Kidney epithelial cell (primary cell): ENCODE data around the gene ZFP36L2. TPM values are rescaled to one million over a fixed set of nuclear protein-coding genes. Genes with fewer than 3 reads are reported as not detected.
A peak's percentile ranks its signal among the peaks of the same experiment; 100 is the strongest.

Source experiments
- DNase-seq: peaks from one replicate; pipeline ENCODE4 v3.0.0-alpha.2; 2010; ENCODE audit warnings: low read depth
- H3K27me3 ChIP-seq: 2 replicates; pipeline ENCODE4 v1.6.0; 2011; ENCODE audit warnings: low read length; ENCODE audit not compliant: control insufficient read depth, insufficient read depth
- H3K36me3 ChIP-seq: 2 replicates; pipeline ENCODE4 v1.5.1; 2011; ENCODE audit warnings: low read length; ENCODE audit not compliant: control insufficient read depth, insufficient read depth
- H3K4me3 ChIP-seq: 2 replicates; pipeline ENCODE4 v1.5.1; 2011; ENCODE audit warnings: low read depth, mild to moderate bottlenecking, control low read depth, low read length
- CTCF ChIP-seq: IDR thresholded peaks from 2 replicates; pipeline ENCODE4 v1.5.1; 2011; ENCODE audit warnings: mild to moderate bottlenecking, moderate library complexity, low read length, control low read depth, inconsistent platforms; ENCODE audit not compliant: insufficient read depth, poor library complexity, severe bottlenecking
- total RNA-seq: library from RNA; depleted of rRNA; stranded (reverse); fragments of >200 nt; gene quantifications from 2 replicates; pipeline ENCODE4 v1.2.3, GENCODE V29; 2015

ZFP36L2 gene
- total RNA-seq, 1 donor from 2014 or later = 12.2 TPM

DNA sequence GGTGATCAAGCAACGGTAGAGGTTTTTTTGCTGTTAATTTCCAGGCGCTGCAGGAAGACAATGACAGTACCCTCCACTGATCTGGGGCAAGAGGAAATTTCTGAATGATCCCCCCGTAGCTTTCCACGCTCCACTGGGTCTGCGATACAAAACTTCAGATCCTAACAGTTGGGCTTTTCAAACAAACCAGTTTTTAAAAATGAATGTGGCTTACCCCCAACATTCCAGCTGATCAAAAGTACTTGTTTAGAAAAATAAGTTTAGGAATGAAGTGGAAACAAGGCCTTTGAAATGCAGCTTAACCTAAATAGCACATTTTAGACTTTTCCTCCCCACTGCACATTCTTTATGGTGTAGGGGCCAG, 5.7 kb downstream of the ZFP36L2 start:
- no peaks in the 10 kb centered on the region for H3K27me3 ChIP-seq
- no peak for TF ChIP-seq CTCF
- DNase-seq = no peak
- H3K4me3 ChIP-seq = no peak overlapping the region
- peaks cover 3% of the 10 kb centered on the region for H3K36me3 ChIP-seq

- Histone ChIP-seq H3K27me3 (no peaks in the 10 kb centered on the region), H3K4me3 (peak overlapping the region; percentile 39), H3K36me3 (peaks cover 3% of the 10 kb centered on the region)
- no peak for DNase-seq
- no peak for TF ChIP-seq CTCF
Measured at GRCh38 chr2:43220229-43220751, 6.1 kb downstream of the ZFP36L2 start.

DNA sequence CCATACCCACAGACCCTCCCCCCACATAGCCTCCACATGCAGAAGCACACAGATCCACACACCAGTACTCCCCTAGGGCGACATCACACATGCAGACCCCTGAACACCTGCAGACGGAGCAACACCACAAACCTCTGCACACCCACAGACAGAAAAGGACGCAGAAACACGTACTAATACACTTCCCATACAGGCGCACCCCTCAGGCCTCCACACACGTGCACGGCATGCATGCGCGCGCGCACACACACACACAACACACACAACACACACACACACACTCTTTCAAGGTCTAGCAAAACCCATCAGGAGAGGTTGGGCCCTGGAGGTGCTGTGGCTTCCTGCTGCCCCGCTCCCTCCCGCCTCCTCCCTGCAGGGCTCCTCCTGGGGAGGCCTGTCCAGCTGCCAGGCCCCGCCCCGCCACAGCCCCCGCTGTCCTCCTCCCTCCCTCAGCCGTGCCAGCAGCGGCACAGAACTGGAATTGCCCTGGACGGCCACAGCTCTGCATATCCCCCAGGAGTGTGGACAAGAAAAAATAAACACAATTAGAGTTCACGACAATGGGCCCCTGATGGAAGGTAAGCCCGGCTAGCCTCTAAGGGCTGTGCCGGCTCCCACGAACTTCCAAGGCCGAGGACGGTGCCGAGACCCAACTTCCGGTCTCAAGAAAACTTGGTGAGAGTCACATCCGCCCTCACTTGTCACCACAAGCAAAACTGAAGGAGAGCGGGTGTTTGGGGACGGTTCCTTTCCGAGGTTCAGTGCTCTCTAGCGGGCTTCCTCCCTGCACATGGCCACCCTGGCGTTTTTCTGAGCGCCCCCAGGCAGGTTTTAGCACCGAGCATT, 6.8 kb downstream of the ZFP36L2 start:
- no peak for DNase-seq
- H3K27me3 ChIP-seq = no peaks in the 10 kb centered on the region
- H3K36me3 ChIP-seq = peaks cover 1% of the 10 kb centered on the region
- no peak for TF ChIP-seq CTCF
- peak overlapping the region; percentile 39 for H3K4me3 ChIP-seq

- peaks cover 1% of the 10 kb centered on the region for H3K36me3 ChIP-seq
- H3K4me3 ChIP-seq = no peak overlapping the region
- TF ChIP-seq CTCF = no peak
- DNase-seq = no peak
- no peaks in the 10 kb centered on the region for H3K27me3 ChIP-seq
Measured at GRCh38 chr2:43218702-43219382, 7.6 kb downstream of the ZFP36L2 start.

- no peak for DNase-seq
- Histone ChIP-seq H3K36me3 (no peaks in the 10 kb centered on the region), H3K27me3 (no peaks in the 10 kb centered on the region), H3K4me3 (no peak overlapping the region)
- TF ChIP-seq CTCF = no peak
Measured at GRCh38 chr2:43218155-43218701, 8.2 kb downstream of the ZFP36L2 start.
